ENCODE results near the gene RBCK1.
A peak's percentile ranks its signal among the peaks of the same experiment; 100 is the strongest.

DNA sequence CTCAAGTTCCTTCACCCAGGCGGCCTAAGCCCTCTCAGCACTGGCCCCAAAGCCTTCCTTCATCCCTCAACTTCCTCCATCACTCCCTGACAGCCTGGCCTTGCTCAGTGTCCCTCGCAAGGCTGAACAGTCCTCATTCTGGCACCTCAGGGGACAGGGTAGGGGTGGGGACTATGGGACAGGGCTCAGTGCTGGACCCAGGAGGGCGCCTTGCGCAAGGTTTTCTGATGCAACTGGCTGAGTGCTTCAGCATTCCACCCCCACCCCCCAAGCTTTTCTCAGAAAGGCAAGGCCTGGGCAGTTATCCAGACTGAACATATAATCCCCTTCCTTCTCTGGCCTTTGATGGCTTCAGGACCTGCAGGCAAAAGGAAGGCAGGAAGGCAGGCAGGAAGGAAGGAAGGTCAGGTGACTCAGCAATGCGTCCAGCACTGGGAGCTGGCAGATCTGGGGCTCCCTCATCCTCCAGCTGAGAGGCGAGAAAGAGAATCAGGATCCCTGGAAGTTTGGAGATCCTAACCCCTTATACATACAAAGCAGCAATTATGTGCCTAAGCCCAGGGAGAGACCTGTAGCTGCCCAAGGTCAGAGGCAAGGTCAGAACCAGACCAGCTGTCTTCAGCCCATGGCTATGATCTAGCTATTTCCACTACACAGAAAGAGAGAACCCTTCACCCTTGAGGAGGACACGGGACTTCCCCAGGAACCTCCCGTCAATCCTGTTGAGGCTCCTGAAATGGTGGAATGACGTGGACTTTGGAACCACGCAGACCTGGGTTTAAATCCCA lies 36.1 kb upstream of the RBCK1 start:
- TF ChIP-seq POLR2A (IDR thresholded peaks at IDR 0.05; ENCODE audit: low read depth) (no peak), POLR2AphosphoS5 (IDR thresholded peaks at IDR 0.05) (peak; percentile 19 to 43)
- TF ChIP-seq, protein P1, sequence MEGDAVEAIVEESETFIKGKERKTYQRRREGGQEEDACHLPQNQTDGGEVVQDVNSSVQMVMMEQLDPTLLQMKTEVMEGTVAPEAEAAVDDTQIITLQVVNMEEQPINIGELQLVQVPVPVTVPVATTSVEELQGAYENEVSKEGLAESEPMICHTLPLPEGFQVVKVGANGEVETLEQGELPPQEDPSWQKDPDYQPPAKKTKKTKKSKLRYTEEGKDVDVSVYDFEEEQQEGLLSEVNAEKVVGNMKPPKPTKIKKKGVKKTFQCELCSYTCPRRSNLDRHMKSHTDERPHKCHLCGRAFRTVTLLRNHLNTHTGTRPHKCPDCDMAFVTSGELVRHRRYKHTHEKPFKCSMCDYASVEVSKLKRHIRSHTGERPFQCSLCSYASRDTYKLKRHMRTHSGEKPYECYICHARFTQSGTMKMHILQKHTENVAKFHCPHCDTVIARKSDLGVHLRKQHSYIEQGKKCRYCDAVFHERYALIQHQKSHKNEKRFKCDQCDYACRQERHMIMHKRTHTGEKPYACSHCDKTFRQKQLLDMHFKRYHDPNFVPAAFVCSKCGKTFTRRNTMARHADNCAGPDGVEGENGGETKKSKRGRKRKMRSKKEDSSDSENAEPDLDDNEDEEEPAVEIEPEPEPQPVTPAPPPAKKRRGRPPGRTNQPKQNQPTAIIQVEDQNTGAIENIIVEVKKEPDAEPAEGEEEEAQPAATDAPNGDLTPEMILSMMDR (IDR thresholded peaks at IDR 0.05), result no peak

Measured in esophagus muscularis mucosa (tissue), 3 donors.